Panc1 (cell line): ENCODE data around the gene MORN4.

Source experiments
- POLR2AphosphoS5 ChIP-seq: IDR thresholded peaks from 2 replicates; pipeline ENCODE4 v1.6.1; 2012; ENCODE audit warnings: mild to moderate bottlenecking, low read depth, low read length, moderate library complexity
- SIN3A ChIP-seq: IDR thresholded peaks from 2 replicates; pipeline ENCODE4 v1.6.1; 2012; ENCODE audit warnings: low read depth, mild to moderate bottlenecking, low read length, moderate library complexity, borderline replicate concordance; ENCODE audit not compliant: insufficient read depth
- TCF7L2 ChIP-seq: IDR thresholded peaks from 2 replicates; pipeline ENCODE4 v1.6.1; 2011; ENCODE audit warnings: mild to moderate bottlenecking, low read depth, low read length, inconsistent platforms
- TF ChIP-seq, protein P1 (sequence below): fragments of 450-650 bp; IDR thresholded peaks from 2 replicates; pipeline ENCODE4 v1.5.1; 2017; ENCODE audit warnings: mild to moderate bottlenecking
- TF ChIP-seq, protein P2 (sequence below), 2 experiments: IDR thresholded peaks; 2 replicates each; pipeline ENCODE4 v1.6.1; 2011 to 2012; ENCODE audit warnings: low read depth in 2 of 2, control low read depth in 1 of 2, low read length in 1 of 2, mild to moderate bottlenecking in 1 of 2, moderate library complexity in 1 of 2; ENCODE audit not compliant: insufficient read depth in 1 of 2

DNA sequence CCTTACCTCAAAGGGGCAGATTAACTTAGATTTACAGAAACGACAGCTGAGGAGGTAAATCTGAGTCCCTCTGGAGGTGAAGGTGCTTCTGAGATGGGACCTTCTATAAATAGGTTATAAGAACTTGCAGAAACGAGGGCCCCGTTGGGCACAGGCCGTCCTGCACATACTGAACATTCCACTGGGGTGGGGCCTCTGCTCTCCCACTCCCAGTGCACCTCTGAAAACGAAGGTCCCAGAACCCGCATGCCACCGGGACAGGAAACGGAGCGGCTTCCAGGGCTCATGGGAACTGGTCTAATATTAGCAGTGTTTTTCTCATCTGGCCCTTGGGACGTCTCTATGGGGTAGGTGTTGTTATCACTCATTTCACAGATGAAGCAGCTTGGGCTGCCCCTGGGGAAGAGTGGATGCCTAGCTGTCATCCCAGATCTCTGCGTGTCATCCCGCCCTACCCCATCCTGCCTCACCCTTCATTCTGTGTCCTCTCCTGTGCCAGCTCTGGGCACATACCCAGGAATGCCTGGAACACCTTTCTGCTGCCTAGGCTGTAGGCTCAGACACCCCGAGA is 24.2 kb downstream of the MORN4 start:
- TF ChIP-seq, protein P1, sequence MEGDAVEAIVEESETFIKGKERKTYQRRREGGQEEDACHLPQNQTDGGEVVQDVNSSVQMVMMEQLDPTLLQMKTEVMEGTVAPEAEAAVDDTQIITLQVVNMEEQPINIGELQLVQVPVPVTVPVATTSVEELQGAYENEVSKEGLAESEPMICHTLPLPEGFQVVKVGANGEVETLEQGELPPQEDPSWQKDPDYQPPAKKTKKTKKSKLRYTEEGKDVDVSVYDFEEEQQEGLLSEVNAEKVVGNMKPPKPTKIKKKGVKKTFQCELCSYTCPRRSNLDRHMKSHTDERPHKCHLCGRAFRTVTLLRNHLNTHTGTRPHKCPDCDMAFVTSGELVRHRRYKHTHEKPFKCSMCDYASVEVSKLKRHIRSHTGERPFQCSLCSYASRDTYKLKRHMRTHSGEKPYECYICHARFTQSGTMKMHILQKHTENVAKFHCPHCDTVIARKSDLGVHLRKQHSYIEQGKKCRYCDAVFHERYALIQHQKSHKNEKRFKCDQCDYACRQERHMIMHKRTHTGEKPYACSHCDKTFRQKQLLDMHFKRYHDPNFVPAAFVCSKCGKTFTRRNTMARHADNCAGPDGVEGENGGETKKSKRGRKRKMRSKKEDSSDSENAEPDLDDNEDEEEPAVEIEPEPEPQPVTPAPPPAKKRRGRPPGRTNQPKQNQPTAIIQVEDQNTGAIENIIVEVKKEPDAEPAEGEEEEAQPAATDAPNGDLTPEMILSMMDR = no peak
- no peak for TF ChIP-seq POLR2AphosphoS5
- TF ChIP-seq SIN3A = no peak
- TF ChIP-seq, protein P2, sequence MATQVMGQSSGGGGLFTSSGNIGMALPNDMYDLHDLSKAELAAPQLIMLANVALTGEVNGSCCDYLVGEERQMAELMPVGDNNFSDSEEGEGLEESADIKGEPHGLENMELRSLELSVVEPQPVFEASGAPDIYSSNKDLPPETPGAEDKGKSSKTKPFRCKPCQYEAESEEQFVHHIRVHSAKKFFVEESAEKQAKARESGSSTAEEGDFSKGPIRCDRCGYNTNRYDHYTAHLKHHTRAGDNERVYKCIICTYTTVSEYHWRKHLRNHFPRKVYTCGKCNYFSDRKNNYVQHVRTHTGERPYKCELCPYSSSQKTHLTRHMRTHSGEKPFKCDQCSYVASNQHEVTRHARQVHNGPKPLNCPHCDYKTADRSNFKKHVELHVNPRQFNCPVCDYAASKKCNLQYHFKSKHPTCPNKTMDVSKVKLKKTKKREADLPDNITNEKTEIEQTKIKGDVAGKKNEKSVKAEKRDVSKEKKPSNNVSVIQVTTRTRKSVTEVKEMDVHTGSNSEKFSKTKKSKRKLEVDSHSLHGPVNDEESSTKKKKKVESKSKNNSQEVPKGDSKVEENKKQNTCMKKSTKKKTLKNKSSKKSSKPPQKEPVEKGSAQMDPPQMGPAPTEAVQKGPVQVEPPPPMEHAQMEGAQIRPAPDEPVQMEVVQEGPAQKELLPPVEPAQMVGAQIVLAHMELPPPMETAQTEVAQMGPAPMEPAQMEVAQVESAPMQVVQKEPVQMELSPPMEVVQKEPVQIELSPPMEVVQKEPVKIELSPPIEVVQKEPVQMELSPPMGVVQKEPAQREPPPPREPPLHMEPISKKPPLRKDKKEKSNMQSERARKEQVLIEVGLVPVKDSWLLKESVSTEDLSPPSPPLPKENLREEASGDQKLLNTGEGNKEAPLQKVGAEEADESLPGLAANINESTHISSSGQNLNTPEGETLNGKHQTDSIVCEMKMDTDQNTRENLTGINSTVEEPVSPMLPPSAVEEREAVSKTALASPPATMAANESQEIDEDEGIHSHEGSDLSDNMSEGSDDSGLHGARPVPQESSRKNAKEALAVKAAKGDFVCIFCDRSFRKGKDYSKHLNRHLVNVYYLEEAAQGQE (IDR thresholded peaks at IDR 0.05; ENCODE audit: insufficient read depth in 1 of 2, low read depth in 2 of 2, low read length in 1 of 2) = no peak
- no peak for TF ChIP-seq TCF7L2
